AG09319 (cell line): Measurements from ENCODE around the gene CXCR6.

Experiments
- DNase-seq: peaks from one replicate; pipeline ENCODE4 v3.0.0-alpha.2; 2010; ENCODE audit warnings: low read depth; ENCODE audit errors: extremely low read depth
- TF ChIP-seq, protein P1 (sequence below): IDR thresholded peaks from 2 replicates; pipeline ENCODE4 v1.5.1; 2011; ENCODE audit warnings: low read depth, mild to moderate bottlenecking, inconsistent platforms, low read length, moderate library complexity

CXCR6 gene

GRCh38 chr3:45955017-45955647, 11.9 kb downstream of the CXCR6 start:
- TF ChIP-seq, protein P1, sequence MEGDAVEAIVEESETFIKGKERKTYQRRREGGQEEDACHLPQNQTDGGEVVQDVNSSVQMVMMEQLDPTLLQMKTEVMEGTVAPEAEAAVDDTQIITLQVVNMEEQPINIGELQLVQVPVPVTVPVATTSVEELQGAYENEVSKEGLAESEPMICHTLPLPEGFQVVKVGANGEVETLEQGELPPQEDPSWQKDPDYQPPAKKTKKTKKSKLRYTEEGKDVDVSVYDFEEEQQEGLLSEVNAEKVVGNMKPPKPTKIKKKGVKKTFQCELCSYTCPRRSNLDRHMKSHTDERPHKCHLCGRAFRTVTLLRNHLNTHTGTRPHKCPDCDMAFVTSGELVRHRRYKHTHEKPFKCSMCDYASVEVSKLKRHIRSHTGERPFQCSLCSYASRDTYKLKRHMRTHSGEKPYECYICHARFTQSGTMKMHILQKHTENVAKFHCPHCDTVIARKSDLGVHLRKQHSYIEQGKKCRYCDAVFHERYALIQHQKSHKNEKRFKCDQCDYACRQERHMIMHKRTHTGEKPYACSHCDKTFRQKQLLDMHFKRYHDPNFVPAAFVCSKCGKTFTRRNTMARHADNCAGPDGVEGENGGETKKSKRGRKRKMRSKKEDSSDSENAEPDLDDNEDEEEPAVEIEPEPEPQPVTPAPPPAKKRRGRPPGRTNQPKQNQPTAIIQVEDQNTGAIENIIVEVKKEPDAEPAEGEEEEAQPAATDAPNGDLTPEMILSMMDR = no peak
- no peak for DNase-seq

DNA sequence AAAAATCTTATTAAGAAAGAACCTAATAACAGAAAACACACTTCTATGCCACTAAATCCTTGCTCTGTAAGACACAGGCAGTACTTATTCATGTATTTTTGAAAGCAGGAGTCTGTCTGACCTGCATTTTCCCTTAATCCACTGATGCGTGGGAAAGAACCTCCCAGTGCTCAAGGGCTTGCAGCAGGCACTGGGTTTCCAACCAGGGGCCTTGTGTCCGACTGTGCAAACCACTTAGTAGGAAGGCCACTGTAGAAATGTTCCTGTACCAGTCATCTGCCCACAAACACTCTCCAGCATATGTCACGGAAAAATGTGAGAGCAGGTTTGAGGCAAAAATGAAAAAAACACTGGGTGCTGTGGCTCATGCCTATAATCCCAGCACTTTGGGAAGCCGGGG, 12.4 kb downstream of the CXCR6 start:
- TF ChIP-seq, protein P1 = no peak
- DNase-seq = no peak

DNA sequence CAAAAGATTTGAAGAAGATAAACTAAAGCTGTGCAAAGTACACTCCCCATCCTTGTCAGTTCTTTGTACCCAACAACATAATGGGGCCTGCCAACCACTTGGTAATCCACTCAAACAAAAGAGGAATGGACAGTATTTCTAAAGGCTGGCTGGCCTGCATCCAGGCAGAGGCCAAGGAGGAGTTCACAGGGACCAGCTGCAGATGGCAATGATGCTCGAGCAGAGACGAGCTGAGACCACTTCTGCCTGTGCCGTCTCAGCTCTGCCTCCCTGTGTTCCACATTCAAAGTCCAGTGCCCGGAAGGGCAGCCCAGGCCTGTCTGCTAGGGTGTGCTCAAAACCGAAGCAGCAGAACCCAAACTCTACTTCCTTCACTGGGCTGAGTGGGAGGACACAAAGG, 14.3 kb downstream of the CXCR6 start:
- TF ChIP-seq, protein P1 = no peak
- no peak for DNase-seq

- TF ChIP-seq, protein P1 = no peak
- no peak for DNase-seq
Observed at GRCh38 chr3:45958321-45958791, 15.1 kb downstream of the CXCR6 start.

DNA sequence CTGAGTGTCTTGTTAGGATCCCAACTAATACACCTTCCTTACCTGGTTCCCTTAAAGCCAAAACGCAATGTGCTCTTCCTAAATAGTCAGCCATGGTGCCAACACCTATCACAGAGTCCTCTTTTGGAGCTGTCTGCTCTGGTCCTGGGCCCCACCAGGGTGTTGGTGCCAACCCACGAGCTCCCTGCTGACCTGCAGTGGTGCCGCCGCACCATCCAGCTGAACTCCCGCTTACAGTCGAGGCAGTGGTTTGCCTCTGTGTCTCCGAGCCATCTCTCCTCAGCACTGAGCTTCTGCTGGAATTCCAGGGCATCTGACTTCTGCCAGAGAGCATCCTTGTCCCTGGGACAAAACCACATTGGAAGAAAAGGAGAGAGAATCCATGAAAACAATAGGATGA, 15.9 kb downstream of the CXCR6 start:
- TF ChIP-seq, protein P1 = no peak
- DNase-seq = no peak

GRCh38 chr3:45960289-45960688, 17.0 kb downstream of the CXCR6 start:
- TF ChIP-seq, protein P1 = no peak
- no peak for DNase-seq

GRCh38 chr3:45962033-45962432, 18.8 kb downstream of the CXCR6 start:
- DNase-seq = no peak
- TF ChIP-seq, protein P1 = no peak
